ENCODE data around the gene LIAS. TPM values are rescaled to one million over a fixed set of nuclear protein-coding genes. Genes with fewer than 3 reads are reported as not detected.
A peak's percentile ranks its signal among the peaks of the same experiment; 100 is the strongest.

The LIAS gene
- total RNA-seq, 2 donors from 2014 or later: 11.2 to 15.3 TPM

GRCh38 chr4:39464886-39465501 is 6.1 kb downstream of the LIAS start:
- Histone ChIP-seq H3K36me3 (no peaks in the 10 kb centered on the region), H3K27ac (no peak overlapping the region), H3K9me3 (no peaks in the 10 kb centered on the region), H3K4me1 (replicated peaks) (no peaks in the 10 kb centered on the region), H3K27me3 (replicated peaks; ENCODE audit: insufficient read depth) (no peaks in the 10 kb centered on the region), H3K4me3 (no peak overlapping the region)
- TF ChIP-seq POLR2AphosphoS5 (IDR thresholded peaks at IDR 0.05) (no peak), CTCF (IDR thresholded peaks at IDR 0.05) (no peak), POLR2A (IDR thresholded peaks at IDR 0.05) (no peak)
- DNase-seq (ENCODE audit: low spot score): no peak
- WGBS: 48% methylated on average over 2 of the region's 2 CpGs
- intact Hi-C loops (cut with DNase I): loop anchor here (10.0 kb wide), 2 partner anchors 170 to 850 kb away; partner anchors contain the start of gene SMIM14

GRCh38 chr4:39466747-39467146 is 7.9 kb downstream of the LIAS start:
- Histone ChIP-seq H3K4me1 (replicated peaks) (no peaks in the 10 kb centered on the region), H3K4me3 (no peak overlapping the region), H3K36me3 (no peaks in the 10 kb centered on the region), H3K9me3 (no peaks in the 10 kb centered on the region), H3K27me3 (replicated peaks; ENCODE audit: insufficient read depth) (no peaks in the 10 kb centered on the region), H3K27ac (no peak overlapping the region)
- no peak for DNase-seq (ENCODE audit: low spot score)
- intact Hi-C loops (cut with DNase I): loop anchor here (10.0 kb wide), 2 partner anchors 168 to 848 kb away; partner anchors contain the start of gene SMIM14
- TF ChIP-seq CTCF (IDR thresholded peaks at IDR 0.05) (no peak), POLR2AphosphoS5 (IDR thresholded peaks at IDR 0.05) (no peak), POLR2A (IDR thresholded peaks at IDR 0.05) (no peak)
- 62% methylated on average over 4 of the region's 4 CpGs for WGBS

GRCh38 chr4:39467464-39467863 is 8.6 kb downstream of the LIAS start:
- 91% methylated on average over 4 of the region's 4 CpGs for WGBS
- Histone ChIP-seq H3K4me3 (no peak overlapping the region), H3K4me1 (replicated peaks) (no peaks in the 10 kb centered on the region), H3K27me3 (replicated peaks; ENCODE audit: insufficient read depth) (no peaks in the 10 kb centered on the region), H3K27ac (no peak overlapping the region), H3K9me3 (no peaks in the 10 kb centered on the region), H3K36me3 (no peaks in the 10 kb centered on the region)
- intact Hi-C loops (cut with DNase I): loop anchor here (10.0 kb wide), 2 partner anchors 167 to 847 kb away; partner anchors contain the start of gene SMIM14
- DNase-seq (ENCODE audit: low spot score): no peak
- TF ChIP-seq CTCF (IDR thresholded peaks at IDR 0.05) (no peak), POLR2AphosphoS5 (IDR thresholded peaks at IDR 0.05) (no peak), POLR2A (IDR thresholded peaks at IDR 0.05) (no peak)

DNA sequence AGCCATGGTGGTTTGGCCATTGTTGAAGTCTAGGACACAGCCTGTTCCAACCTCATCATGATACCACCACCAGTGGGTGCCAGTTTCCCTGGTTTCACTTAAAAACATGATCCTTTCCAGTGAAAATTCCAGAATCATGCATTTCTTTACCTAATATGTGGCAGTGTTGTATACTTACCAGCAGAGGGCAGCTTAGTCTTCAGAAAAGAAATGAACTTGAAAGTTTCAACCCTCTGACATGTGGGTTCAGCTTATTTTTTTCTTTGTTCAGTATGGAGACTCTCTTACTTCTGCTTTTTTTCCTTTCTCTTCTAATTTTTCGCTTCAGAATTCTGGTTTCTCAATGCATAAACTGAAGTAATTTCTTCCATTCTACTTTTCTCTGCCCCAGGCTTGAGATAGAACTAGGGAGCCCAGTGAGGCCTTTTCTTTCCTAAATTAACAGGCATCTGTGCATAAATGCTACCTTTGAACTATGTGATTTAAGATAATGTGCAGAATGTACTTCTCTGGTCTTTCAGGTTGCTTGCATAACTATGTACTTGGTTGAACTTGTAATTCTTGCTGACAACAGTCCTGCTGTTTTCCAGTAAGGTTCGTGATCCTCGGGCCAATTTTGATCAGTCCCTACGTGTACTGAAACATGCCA is 10.7 kb downstream of the LIAS start:
- Histone ChIP-seq H3K27ac (peak overlapping the region; percentile 4 to 59), H3K4me1 (replicated peaks) (no peaks in the 10 kb centered on the region), H3K36me3 (no peaks in the 10 kb centered on the region), H3K4me3 (no peak overlapping the region), H3K9me3 (no peaks in the 10 kb centered on the region), H3K27me3 (replicated peaks; ENCODE audit: insufficient read depth) (no peaks in the 10 kb centered on the region)
- 50% methylated on average over 4 of the region's 4 CpGs for WGBS
- intact Hi-C loops (cut with DNase I): loop anchor here (2.0 to 10.0 kb wide), 3 partner anchors 165 to 845 kb away; partner anchors contain the start of genes PDS5A and SMIM14
- peak; percentile 76 for TF ChIP-seq POLR2AphosphoS5 (IDR thresholded peaks at IDR 0.05)
- TF ChIP-seq CTCF (IDR thresholded peaks at IDR 0.05): peak; percentile 65 to 89 (median 81)
- no peak for TF ChIP-seq POLR2A (IDR thresholded peaks at IDR 0.05)
- peak; percentile 31 for DNase-seq (ENCODE audit: low spot score)
